Stimulated activated CD4-positive, alpha-beta T cell treated with anti-CD3 and anti-CD28 coated beads, Interleukin-1b, Interleukin-23, amount 100 ng/mL, for 1 hour (primary cell): Measurements from ENCODE around the gene SCAP.

Experiments used
- DNase-seq, 2 donors: peaks; one replicate each; pipeline ENCODE4 v3.0.0-alpha.2; 2020; ENCODE audit warnings: low read depth in 2 of 2

Gene SCAP

DNA sequence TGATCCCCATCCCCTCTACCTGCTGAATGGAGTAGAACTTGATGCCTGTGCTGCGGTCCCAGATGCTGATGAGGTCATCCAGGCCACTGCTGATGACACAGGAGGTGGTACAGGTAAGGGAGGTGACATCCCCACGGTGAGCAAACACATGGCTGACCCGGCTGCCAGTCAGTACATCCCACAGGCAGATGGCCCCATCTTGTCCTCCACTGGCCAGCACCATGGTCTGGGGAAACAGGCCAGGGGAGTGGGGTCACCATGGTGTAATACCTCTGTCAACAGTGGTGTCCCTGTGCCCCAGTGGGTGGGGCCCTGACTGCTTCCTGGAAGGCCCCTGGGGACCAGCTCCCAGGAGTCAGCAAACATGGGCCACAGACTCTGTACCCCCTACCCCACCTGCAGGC lies 61.6 kb downstream of the SCAP start:
- no peak for DNase-seq

- DNase-seq: no peak
Observed at GRCh38 chr3:47413751-47414150, 62.0 kb downstream of the SCAP start.

DNA sequence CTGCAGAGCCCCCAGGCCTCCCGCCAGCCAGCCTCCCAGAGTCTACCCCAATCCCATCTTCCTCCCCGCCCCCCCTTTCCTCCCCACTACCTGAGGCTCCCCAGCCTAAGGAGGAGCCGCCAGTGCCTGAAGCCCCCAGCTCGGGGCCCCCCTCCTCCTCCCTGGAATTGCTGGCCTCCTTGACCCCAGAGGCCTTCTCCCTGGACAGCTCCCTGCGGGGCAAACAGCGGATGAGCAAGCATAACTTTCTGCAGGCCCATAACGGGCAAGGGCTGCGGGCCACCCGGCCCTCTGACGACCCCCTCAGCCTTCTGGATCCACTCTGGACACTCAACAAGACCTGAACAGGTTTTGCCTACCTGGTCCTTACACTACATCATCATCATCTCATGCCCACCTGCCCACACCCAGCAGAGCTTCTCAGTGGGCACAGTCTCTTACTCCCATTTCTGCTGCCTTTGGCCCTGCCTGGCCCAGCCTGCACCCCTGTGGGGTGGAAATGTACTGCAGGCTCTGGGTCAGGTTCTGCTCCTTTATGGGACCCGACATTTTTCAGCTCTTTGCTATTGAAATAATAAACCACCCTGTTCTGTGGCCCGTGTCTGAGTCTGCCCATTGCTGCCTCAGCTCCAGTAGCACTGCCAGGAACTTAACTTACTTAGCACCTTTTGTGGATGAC lies 62.8 kb downstream of the SCAP start:
- no peak for DNase-seq

GRCh38 chr3:47412453-47412756 lies 63.3 kb downstream of the SCAP start:
- no peak for DNase-seq

DNA sequence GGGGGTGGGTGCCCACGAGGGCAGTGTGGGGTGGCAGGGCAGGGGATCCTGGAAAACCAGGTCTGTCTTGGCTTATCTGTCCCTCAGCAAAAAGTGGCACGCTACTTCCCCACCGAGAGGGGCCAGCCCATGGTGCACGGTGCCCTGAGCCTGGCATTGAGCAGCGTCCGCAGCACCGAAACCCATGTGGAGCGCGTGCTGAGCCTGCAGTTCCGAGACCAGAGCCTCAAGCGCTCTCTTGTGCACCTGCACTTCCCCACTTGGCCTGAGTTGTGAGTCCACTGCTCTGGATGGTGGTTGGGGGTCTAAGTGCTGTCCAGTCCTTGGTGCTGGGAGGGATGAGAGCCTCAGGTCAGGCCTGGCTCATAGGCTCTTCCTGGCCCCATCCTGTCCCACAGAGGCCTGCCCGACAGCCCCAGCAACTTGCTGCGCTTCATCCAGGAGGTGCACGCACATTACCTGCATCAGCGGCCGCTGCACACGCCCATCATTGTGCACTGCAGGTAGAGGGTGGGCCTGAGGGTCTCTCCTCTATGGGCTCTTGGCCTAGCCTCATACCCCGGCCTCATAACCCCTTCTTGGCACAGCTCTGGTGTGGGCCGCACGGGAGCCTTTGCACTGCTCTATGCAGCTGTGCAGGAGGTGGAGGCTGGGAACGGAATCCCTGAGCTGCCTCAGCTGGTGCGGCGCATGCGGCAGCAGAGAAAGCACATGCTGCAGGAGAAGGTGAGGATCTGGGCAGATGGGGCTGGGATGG lies 63.9 kb downstream of the SCAP start:
- DNase-seq: no peak

DNA sequence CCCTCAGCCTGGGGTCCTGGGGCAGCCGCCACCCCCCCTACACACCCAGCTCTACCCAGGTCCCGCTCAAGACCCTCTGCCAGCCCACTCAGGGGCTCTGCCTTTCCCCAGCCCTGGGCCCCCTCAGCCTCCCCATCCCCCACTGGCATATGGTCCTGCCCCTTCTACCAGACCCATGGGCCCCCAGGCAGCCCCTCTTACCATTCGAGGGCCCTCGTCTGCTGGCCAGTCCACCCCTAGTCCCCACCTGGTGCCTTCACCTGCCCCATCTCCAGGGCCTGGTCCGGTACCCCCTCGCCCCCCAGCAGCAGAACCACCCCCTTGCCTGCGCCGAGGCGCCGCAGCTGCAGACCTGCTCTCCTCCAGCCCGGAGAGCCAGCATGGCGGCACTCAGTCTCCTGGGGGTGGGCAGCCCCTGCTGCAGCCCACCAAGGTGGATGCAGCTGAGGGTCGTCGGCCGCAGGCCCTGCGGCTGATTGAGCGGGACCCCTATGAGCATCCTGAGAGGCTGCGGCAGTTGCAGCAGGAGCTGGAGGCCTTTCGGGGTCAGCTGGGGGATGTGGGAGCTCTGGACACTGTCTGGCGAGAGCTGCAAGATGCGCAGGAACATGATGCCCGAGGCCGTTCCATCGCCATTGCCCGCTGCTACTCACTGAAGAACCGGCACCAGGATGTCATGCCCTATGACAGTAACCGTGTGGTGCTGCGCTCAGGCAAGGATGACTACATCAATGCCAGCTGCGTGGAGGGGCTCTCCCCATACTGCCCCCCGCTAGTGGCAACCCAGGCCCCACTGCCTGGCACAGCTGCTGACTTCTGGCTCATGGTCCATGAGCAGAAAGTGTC lies 64.7 kb downstream of the SCAP start:
- DNase-seq: no peak

- no peak for DNase-seq
Observed at GRCh38 chr3:47410417-47410720, 65.4 kb downstream of the SCAP start.

DNA sequence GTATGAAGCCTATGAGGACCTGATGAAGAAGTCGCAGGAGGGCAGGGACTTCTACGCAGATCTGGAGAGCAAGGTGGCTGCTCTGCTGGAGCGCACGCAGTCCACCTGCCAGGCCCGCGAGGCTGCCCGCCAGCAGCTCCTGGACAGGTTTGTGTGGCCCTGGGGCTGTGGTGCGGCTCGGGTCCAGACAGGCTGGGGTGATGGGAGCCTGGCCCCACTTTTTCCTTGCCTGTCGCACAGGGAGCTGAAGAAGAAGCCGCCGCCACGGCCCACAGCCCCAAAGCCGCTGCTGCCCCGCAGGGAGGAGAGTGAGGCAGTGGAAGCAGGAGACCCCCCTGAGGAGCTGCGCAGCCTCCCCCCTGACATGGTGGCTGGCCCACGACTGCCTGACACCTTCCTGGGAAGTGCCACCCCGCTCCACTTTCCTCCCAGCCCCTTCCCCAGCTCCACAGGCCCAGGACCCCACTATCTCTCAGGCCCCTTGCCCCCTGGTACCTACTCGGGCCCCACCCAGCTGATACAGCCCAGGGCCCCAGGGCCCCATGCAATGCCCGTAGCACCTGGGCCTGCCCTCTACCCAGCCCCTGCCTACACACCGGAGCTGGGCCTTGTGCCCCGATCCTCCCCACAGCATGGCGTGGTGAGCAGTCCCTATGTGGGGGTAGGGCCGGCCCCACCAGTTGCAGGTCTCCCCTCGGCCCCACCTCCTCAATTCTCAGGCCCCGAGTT lies 65.9 kb downstream of the SCAP start:
- DNase-seq: no peak

DNA sequence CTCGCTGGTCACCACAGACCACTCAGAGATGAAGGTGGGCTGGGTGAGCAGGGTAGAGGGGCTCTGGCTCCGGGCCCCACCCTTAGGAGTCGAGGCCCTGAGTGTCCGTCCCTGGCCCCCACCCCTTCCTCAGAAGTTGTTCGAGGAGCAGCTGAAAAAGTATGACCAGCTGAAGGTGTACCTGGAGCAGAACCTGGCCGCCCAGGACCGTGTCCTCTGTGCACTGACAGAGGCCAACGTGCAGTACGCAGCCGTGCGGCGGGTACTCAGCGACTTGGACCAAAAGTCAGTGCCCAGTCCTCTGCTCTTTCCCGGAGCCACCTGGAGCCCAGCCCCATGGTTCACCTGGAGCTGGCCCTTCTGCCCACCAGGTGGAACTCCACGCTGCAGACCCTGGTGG lies 66.5 kb downstream of the SCAP start:
- no peak for DNase-seq

- DNase-seq: no peak
Observed at GRCh38 chr3:47408839-47409229, 66.9 kb downstream of the SCAP start.

- DNase-seq: no peak
Observed at GRCh38 chr3:47407896-47408838, 67.6 kb downstream of the SCAP start.

DNA sequence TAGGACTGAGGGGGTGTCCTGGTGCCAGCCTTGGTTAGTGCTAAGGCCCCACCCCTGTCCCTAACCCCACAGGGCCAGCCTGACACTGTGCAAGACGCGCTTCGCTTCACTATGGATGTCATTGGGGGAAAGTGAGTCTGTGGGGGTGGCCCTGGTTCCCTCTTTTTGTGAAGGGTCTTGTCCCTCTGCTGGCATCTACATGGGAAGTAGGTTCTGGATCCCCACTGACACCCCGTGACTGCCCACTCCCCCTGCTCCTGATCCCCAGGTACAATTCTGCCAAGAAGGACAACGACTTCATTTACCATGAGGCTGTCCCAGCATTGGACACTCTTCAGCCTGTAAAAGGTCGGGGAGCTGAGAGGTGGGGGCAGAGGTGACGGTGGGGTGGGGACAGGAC lies 68.5 kb downstream of the SCAP start:
- no peak for DNase-seq

DNA sequence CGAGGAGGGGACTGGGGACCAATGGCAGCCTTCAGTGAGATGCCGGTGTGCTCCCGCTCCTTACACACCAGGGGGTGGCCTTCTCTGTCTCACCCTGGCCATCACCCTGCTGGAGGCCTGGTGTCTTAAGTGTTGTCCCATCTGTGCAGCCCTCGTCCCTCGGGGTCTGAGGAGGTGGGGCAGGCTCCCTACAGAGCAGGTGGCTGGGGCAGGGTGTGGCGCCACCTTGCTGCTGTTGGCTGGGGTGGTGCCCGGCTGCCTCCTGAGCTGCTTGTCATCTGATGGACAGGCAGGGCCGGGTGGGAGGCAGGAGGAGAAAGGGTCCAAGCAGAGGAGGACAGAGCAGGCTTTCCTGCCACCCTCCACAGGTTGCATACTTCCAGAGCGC lies 69.0 kb downstream of the SCAP start:
- no peak for DNase-seq

- no peak for DNase-seq
Observed at GRCh38 chr3:47405820-47406761, 69.7 kb downstream of the SCAP start.

GRCh38 chr3:47404955-47405790 lies 70.6 kb downstream of the SCAP start:
- DNase-seq: no peak

DNA sequence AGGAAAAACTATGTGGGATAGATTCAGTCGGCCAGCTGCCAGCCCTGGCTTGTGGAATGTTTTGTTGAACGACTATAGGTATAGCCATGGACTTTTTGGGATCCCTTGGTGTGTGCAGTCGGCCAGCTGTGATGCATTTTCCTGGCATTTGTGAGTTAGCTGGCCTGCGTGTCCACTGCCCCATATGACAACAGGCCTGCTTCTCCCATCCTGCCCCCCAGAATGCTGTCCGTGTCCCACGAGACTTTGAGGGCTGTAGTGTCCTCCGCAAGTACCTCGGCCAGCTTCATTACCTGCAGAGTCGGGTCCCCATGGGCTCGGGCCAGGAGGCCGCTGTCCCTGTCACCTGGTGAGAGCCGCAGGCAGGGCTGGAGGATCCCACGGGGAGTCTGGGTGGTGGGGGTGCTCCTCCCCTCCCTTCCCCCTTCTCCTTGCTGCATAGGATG lies 71.3 kb downstream of the SCAP start:
- no peak for DNase-seq

GRCh38 chr3:47399531-47400270 lies 76.0 kb downstream of the SCAP start:
- no peak for DNase-seq

- no peak for DNase-seq
Observed at GRCh38 chr3:47399016-47399415, 76.7 kb downstream of the SCAP start.
